Endothelial cell of umbilical vein (primary cell): ENCODE results near the gene SRSF10.

Source experiments
- CTCF ChIP-seq, 2 donors: IDR thresholded peaks; 1 replicate in 1 of 2; 2 replicates in 1 of 2; pipeline ENCODE4 v1.5.1; 2011; ENCODE audit warnings: low read length in 2 of 2, mild to moderate bottlenecking in 2 of 2, moderate library complexity in 2 of 2, control low read depth in 1 of 2, inconsistent platforms in 1 of 2, low read depth in 1 of 2; ENCODE audit not compliant: insufficient read depth in 1 of 2; ENCODE audit errors: extremely low read depth in 1 of 2
- EZH2 ChIP-seq: IDR thresholded peaks from 2 replicates; pipeline ENCODE4 v1.6.1; 2012; ENCODE audit warnings: borderline replicate concordance, low read depth, mild to moderate bottlenecking, moderate library complexity, low read length, inconsistent platforms; ENCODE audit not compliant: severe bottlenecking
- JUN ChIP-seq: IDR thresholded peaks from 2 replicates; pipeline ENCODE4 v1.6.1; 2011; ENCODE audit warnings: borderline replicate concordance, low read depth; ENCODE audit not compliant: insufficient read length, insufficient read depth
- POLR2A ChIP-seq: IDR thresholded peaks from 2 replicates; pipeline ENCODE4 v1.6.1; 2012; ENCODE audit warnings: low read depth, mild to moderate bottlenecking, control low read depth, low read length
- POLR2AphosphoS5 ChIP-seq: IDR thresholded peaks from 2 replicates; pipeline ENCODE4 v1.6.1; 2012; ENCODE audit warnings: low read depth, mild to moderate bottlenecking, control low read depth, low read length, moderate library complexity; ENCODE audit not compliant: insufficient read depth

GRCh38 chr1:23996700-23997229 is 16.6 kb upstream of the SRSF10 start:
- TF ChIP-seq POLR2A, result no peak
- no peak for TF ChIP-seq CTCF (IDR thresholded peaks at IDR 0.05; ENCODE audit: extremely low read depth in 1 of 2, insufficient read depth in 1 of 2, low read depth in 1 of 2, low read length in 2 of 2)
- no peak for TF ChIP-seq POLR2AphosphoS5
- no peak for TF ChIP-seq EZH2
- TF ChIP-seq JUN, result no peak
